ENCODE measurements around the gene LDLRAD4.

LDLRAD4 gene

DNA sequence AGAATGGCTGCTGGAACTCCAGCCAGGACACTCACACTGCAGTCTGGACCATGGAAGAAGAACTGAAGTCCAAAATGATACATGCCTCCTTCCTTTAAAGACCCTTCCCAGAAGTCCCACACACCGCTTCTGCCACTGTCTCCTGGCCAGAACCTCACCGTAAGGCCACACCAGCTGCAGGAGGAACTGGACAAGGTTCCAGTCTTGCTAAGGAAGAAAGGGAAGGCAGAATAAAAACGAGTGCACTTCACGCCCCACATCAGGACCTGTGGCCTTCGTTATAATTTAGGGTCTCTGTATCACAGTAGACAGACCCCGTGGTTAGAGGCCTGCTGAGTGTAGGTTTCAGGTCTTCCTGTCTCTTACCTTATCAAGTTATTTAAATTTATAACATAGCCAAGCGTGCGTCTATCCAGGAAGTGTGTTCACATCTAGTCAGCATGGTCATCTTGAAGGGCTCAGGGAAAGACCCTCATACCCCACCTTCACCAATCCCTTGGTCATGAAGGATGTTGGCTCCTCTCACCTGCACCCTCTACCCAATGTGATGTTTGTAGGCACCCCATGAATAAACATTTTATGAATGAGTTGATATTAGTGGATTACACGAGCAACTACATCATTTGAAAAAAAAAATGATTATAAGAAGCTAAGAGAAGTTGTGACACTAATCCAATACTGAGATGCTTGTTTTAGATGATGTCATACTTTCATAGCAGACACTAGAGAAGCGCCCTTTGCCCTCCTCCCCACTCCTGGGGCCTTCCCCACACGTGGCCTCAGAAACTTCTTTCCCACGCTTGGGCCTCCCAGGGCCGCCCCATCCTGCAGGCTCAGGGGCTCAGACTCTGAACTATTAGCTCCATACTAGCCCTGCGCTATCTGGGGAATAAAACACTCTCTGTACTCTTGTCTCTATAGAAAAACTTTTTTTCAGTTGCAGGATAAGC lies 350.2 kb downstream of the LDLRAD4 start:
- no peak for DNase-seq (ENCODE audit: low read depth, low spot score)

DNA sequence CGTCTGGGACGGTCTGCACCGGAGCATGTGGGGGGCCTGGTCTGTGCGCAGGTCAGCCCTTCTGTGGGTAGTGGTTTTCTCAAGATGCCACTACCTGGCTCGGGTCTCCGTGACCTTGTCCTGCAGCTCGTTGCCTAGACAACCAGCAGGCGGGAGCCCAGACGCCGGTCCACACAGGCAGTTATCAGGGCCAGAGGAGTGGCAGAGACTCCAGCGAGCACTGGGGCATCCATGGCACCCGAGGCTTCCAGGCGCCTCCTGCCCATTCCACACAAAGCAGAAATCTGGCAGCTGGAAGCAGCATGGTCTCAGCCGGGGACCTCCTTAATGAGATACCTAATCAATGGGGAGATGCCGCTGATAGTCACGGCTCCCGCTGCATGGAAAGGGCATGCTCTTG lies 351.7 kb downstream of the LDLRAD4 start:
- DNase-seq (ENCODE audit: low read depth, low spot score): no peak

- no peak for DNase-seq (ENCODE audit: low read depth, low spot score)
Measured at GRCh38 chr18:13570856-13571495, 352.4 kb downstream of the LDLRAD4 start.

GRCh38 chr18:13572148-13572547 lies 353.6 kb downstream of the LDLRAD4 start:
- no peak for DNase-seq (ENCODE audit: low read depth, low spot score)

DNA sequence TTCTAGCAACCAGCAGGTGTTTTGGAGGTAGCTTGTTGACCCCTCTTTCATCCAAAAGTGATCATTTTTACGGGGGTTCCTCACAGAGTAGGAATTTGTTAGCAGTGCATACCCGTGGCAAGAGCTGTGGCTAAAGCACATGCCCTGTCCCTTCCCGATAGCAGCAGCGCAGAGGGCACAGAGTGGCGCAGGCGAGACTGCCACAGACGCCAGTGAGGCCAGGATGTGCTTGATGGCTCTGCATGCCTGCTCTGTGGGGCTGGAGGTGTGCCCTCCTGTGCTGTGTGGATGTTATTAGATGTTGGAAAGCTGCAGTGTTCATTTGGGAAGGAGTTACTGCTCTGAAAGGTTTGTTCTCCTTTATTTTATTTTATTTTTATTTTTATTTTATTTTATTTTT lies 354.2 kb downstream of the LDLRAD4 start:
- DNase-seq (ENCODE audit: low read depth, low spot score): no peak

- no peak for DNase-seq (ENCODE audit: low read depth, low spot score)
Measured at GRCh38 chr18:13573750-13574149, 355.2 kb downstream of the LDLRAD4 start.

DNA sequence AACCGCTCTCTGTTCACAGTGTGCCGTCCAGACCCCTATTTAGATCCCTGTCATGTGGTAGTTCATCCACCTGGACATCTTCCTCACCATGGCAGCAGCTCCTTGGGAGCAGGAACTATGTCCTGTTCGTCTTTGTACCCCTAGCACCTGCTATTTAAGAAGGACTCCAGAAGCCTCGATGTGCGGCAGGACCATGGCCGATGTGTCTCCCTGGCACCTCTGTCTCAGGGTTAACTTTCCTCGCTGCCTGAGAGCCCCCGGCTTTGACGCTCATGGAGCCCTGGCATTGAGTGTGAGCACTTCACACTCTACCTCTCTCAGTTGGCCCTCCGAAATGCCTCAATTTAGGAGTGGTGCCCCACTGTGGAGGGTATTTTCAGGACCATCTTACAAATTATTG lies 355.8 kb downstream of the LDLRAD4 start:
- no peak for DNase-seq (ENCODE audit: low read depth, low spot score)

DNA sequence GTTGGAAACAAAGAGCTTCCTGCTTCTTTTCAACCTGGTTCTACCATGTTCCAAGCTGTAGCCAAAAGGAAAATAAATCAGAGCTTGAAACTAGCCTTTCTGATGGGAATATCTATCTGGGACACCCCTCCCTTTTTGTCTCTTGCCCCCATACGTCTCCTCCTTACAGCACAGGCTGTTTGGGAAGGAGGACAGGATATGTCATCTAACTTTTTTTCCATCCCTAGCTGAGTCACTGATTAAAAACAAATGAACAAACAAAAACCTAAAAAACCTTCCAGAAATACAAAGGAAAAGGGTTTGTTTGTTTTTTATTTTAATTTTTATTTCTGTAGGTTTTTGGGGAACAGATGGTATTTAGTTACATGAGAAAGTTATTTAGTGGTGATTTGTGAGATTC lies 356.2 kb downstream of the LDLRAD4 start:
- no peak for DNase-seq (ENCODE audit: low read depth, low spot score)

DNA sequence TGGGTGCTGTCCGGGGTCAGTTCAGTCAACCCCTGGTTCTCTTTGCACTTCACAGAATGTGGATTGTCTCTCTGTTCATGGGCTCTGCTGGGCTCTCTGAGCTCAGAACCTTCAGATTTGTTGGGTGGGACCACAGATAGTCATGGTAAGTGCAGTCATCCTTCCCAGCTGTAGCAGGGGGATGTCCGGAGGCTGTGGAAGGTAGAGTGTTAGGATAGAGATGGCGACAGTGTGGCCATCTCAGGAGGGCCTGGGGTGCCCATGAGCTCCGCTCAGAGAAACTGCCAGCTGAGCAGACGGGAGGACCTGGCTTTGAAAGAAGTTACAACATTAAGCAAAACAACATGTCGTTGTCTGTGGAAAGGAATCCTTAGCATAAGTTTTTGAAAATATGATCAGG lies 358.0 kb downstream of the LDLRAD4 start:
- no peak for DNase-seq (ENCODE audit: low read depth, low spot score)

DNA sequence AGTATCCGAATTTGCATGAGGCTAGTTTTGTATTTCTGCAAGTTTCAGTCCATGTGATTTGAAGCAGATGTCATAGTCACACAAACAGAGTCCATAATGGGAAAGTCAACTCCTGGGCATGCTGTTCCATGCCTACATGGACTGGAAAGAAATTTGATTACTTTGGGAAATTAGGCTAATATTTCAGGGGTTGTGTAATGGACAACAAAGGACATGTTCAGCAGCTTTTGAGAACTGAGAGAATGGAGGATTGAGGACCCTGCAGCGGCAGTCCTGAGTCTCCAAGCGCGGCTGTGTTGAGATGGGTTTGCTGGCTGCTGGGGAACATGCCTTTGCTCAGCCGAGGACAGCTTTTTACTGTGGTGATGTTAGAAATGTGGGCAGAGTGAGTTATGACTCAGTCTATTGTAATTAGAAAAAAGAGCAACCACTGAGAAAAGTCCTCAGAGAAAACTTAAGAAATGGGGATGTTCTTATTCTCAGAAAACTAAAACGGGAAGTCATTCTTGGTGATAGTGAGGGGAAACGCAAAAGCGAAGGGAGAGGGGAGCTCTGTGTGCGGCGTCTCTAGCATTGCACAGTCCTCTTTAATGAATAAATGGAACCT lies 358.6 kb downstream of the LDLRAD4 start:
- DNase-seq (ENCODE audit: low read depth, low spot score): no peak

- no peak for DNase-seq (ENCODE audit: low read depth, low spot score)
Measured at GRCh38 chr18:13577781-13578180, 359.2 kb downstream of the LDLRAD4 start.

GRCh38 chr18:13578400-13578799 lies 359.8 kb downstream of the LDLRAD4 start:
- no peak for DNase-seq (ENCODE audit: low read depth, low spot score)

- no peak for DNase-seq (ENCODE audit: low read depth, low spot score)
Measured at GRCh38 chr18:13579874-13580273, 361.3 kb downstream of the LDLRAD4 start.

DNA sequence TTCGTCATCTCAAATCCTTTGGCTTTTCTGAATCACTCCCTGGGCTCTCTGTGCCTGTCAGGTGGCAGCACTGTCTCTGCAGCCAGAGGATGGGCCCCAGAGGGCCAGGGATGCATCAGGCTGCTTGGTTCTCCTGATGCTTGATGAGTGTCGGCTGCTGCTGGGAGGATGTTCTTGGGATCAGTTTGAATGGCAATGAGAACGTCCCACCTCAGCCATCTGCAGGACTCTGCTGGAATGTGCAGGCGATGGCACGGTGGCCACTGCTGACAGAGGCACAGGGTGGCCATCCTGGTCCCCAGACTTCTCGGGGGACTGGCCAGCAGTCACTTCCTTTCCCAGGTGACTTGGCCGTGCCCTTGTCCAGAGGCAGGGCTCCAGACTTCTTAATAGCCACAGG lies 361.8 kb downstream of the LDLRAD4 start:
- DNase-seq (ENCODE audit: low read depth, low spot score): no peak

GRCh38 chr18:13580991-13581390 lies 362.4 kb downstream of the LDLRAD4 start:
- DNase-seq (ENCODE audit: low read depth, low spot score): no peak

GRCh38 chr18:13581496-13582177 lies 363.1 kb downstream of the LDLRAD4 start:
- no peak for DNase-seq (ENCODE audit: low read depth, low spot score)

DNA sequence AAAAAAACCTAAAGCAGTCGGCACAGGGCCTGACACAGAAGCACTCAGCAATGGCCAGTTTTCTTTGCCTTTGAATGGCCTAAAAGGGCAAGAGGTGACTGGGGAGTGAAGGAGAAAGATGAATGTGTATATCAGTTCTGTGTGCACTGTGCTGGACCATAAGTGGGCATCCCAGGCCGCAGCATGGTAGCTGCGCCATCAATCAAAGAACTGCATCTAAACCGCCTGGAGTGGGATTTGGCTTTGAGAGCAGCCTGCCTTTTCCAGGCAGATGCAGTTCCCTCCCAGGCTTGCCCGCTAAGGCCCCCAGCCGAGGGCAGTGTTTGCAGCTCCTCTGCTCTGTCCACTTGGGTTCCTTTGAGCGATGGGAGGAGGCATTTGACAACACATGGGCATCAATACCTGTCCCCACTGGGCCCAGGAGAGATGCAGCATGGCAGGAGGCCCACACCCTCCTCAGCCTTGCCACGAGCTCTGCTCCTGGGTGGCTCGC lies 363.7 kb downstream of the LDLRAD4 start:
- DNase-seq (ENCODE audit: low read depth, low spot score): no peak

DNA sequence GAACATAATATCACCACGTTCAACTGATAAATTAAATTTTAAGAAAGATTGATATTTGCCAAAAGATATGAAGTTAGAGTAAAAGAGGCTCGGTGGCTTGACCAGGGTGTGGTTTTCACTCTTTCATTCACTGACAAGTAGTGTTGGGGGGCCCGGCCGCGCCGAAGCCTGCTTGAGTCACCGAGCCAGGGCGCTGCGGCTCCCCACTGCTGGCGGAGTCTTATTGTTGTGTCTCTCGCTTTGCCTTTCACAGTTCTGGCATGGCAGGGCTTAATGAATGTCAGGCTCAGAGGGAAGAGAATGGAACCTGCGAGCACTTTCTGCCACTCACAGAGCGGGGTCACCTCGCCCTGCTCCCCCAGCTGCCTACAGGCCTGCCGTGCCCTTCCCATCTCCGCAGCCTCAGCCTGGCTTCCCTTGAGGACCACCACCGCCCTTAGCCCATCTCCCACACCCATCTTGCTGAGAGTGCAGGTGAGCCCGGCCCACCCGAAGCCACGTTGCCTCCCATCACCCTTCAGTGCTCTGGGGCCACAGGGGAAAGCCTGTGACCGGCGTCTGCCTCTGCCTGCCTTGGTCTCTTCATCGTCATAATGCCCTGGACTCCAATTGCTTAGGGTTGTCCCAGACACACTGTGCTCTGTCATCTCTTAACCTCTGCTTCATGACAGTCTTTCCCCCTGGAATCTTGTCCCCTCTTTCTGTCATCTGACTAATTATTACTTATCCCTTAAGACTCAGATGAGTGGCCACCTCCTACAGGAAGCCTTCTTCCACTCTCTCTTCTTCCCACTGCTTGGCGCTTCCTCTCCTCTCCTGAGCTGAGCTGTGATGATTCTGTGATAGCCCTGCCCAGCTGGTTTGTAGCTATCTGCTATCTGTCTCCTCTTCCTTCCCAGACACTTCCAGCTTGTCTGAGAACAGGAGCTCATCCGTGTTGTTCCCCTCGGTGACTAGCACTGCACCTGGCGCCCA lies 365.3 kb downstream of the LDLRAD4 start:
- no peak for DNase-seq (ENCODE audit: low read depth, low spot score)

- DNase-seq (ENCODE audit: low read depth, low spot score): no peak
Measured at GRCh38 chr18:13584825-13585224, 366.3 kb downstream of the LDLRAD4 start.

DNA sequence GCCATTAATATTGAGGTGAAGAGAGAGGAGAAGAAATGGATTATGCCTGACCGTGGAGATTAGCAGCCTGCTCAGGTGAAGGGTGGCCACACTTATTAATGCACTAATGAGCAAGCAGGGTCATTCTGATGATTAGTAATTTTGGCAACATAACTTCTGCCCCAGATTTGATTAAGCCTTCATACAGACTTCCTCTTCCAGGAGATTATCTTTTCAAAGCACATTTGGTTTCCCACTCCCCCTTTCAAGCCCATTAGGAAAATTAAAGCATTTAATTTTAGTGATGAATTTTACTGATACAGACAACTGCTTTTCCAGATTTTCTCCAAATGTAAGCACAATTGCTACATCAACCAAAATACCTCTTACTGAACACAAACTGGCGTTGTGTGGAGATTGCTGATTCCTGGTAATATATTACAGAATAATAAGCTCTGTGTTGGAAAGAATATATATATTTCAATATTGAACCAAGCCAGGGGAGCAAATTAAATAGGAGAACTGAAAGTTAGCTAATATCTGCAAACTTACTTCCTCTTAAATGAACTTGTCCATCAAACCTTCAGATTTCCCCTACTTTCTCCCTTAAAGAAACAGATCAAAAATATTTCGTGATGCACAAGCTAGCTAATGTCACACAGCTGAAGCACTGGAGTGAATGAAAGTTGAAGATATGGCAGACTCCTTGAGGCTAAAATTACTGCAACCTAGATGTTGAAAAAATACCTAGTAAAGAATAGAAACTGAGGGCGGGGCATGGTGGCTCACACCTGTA lies 367.0 kb downstream of the LDLRAD4 start:
- no peak for DNase-seq (ENCODE audit: low read depth, low spot score)
